Tibial nerve (tissue), 4 donors: ENCODE data around the gene DRC1. TPM values are rescaled to one million over a fixed set of nuclear protein-coding genes. Genes with fewer than 3 reads are reported as not detected.
"Not testable (repeated sequence)": the region's sequence is repeated elsewhere in the genome, so short reads cannot be mapped to it uniquely, and the experiment has no call there.

Experiments
- DNase-seq, 2 donors: peaks; one replicate each; pipeline ENCODE4 v3.0.0-alpha.2; 2019; ENCODE audit warnings: low spot score in 2 of 2
- H3K27ac ChIP-seq, 4 donors: fragments of 200-600 bp; sonication (generic) in 3 of 4; one replicate each; pipeline ENCODE4 v1.5.1; 2017 to 2019; ENCODE audit warnings: mild to moderate bottlenecking in 1 of 4
- H3K27me3 ChIP-seq, 2 donors: fragments of 200-600 bp; sonication (generic) in 1 of 2; one replicate each; pipeline versions ENCODE4 v1.5.1 to v1.6.0; 2017 to 2019
- H3K36me3 ChIP-seq, 3 donors: fragments of 200-600 bp; sonication (generic); one replicate each; pipeline ENCODE4 v1.5.1; 2018 to 2019
- H3K4me1 ChIP-seq, 4 donors: fragments of 200-600 bp; sonication (generic) in 3 of 4; one replicate each; pipeline ENCODE4 v1.5.1; 2017 to 2019
- H3K4me3 ChIP-seq, 4 donors: fragments of 200-600 bp; sonication (generic) in 3 of 4; one replicate each; pipeline ENCODE4 v1.5.1; 2017 to 2019; ENCODE audit warnings: mild to moderate bottlenecking in 1 of 4, moderate library complexity in 1 of 4
- H3K9me3 ChIP-seq, 4 donors: fragments of 200-600 bp; sonication (generic) in 3 of 4; one replicate each; pipeline ENCODE4 v1.5.1; 2017 to 2019
- EP300 ChIP-seq, 2 donors: sonication (generic); formaldehyde crosslinking; IDR thresholded peaks; one replicate each; pipeline ENCODE4 v1.6.1; 2017; ENCODE audit warnings: antibody characterized with exemption in 2 of 2, mild to moderate bottlenecking in 1 of 2
- POLR2A ChIP-seq, 2 donors: fragments of 450-650 bp; IDR thresholded peaks; one replicate each; pipeline ENCODE4 v1.6.1; 2017; ENCODE audit warnings: antibody characterized with exemption in 2 of 2, mild to moderate bottlenecking in 2 of 2, moderate library complexity in 2 of 2
- WGBS, 2 donors: methylation state at CpG; one replicate each; pipeline ENCODE4 v1.1.5; 2018; 5-methylcytosine and 5-hydroxymethylcytosine counted together
- total RNA-seq, 4 donors: library from RNA; depleted of rRNA; stranded (reverse); fragments of >200 nt; gene quantifications; one replicate each; pipeline ENCODE4 v1.1.0, GENCODE V29; 2016
- TF ChIP-seq, protein P1 (sequence below), 5 experiments: fragments of 200-600 bp in 3 of 5; fragments of 450-650 bp in 2 of 5; sonication (generic) in 3 of 5; IDR thresholded peaks; one replicate each; pipeline ENCODE4 v1.5.1; 2016 to 2019; ENCODE audit warnings: antibody characterized with exemption in 5 of 5, mild to moderate bottlenecking in 3 of 5, moderate library complexity in 2 of 5

Gene DRC1
- total RNA-seq, 4 donors from 2014 or later, result 0.22 to 5.7 (median 1.7) TPM

DNA sequence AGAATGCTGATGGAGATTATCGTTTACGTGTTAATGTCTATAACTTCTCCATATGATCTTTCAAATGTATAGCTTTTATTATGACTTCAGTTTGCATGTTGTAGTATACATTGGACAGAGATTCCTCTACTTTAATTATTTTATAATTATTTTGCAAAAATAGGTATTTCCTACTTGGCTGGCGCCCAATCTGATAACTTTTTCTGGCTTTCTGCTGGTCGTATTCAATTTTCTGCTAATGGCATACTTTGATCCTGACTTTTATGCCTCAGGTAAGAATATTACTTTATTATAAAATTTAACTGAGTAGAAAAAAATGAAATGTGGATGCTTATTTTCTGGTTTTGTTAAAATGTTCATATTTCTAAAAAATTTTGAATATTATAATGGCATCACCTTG lies 37.1 kb upstream of the DRC1 start:
- WGBS, 2 donors, result 93 to 97% methylated on average over 4 of the region's 4 CpGs
- no peak for TF ChIP-seq POLR2A (IDR thresholded peaks at IDR 0.05)
- TF ChIP-seq EP300 (IDR thresholded peaks at IDR 0.05), result no peak
- TF ChIP-seq, protein P1, sequence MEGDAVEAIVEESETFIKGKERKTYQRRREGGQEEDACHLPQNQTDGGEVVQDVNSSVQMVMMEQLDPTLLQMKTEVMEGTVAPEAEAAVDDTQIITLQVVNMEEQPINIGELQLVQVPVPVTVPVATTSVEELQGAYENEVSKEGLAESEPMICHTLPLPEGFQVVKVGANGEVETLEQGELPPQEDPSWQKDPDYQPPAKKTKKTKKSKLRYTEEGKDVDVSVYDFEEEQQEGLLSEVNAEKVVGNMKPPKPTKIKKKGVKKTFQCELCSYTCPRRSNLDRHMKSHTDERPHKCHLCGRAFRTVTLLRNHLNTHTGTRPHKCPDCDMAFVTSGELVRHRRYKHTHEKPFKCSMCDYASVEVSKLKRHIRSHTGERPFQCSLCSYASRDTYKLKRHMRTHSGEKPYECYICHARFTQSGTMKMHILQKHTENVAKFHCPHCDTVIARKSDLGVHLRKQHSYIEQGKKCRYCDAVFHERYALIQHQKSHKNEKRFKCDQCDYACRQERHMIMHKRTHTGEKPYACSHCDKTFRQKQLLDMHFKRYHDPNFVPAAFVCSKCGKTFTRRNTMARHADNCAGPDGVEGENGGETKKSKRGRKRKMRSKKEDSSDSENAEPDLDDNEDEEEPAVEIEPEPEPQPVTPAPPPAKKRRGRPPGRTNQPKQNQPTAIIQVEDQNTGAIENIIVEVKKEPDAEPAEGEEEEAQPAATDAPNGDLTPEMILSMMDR (IDR thresholded peaks at IDR 0.05), result no peak
- H3K36me3 ChIP-seq, result peaks cover 0 to 21% (median 0%) of the 10 kb centered on the region in 3 donors
- H3K4me1 ChIP-seq, result no peaks in the 10 kb centered on the region
- no peaks in the 10 kb centered on the region for H3K9me3 ChIP-seq
- no peak for DNase-seq
- H3K27me3 ChIP-seq, result no peaks in the 10 kb centered on the region
- no peak overlapping the region for H3K27ac ChIP-seq
- H3K4me3 ChIP-seq, result no peak overlapping the region

DNA sequence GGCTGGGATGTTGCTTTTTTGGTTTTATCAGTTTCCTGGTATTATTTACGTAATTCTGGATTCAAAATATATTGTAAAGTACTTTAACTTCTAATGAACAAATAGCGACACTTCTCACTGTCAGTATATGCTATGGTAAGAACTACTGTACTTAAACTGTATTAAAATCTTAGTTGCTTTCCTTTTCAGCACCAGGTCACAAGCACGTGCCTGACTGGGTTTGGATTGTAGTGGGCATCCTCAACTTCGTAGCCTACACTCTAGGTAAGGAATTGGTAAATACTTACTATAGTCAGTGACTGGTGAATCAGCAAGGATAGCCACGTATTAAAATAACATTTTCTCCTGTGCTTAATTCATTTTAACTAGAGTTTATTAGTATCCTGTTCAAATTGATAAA lies 34.8 kb upstream of the DRC1 start:
- no peaks in the 10 kb centered on the region for H3K4me1 ChIP-seq

DNA sequence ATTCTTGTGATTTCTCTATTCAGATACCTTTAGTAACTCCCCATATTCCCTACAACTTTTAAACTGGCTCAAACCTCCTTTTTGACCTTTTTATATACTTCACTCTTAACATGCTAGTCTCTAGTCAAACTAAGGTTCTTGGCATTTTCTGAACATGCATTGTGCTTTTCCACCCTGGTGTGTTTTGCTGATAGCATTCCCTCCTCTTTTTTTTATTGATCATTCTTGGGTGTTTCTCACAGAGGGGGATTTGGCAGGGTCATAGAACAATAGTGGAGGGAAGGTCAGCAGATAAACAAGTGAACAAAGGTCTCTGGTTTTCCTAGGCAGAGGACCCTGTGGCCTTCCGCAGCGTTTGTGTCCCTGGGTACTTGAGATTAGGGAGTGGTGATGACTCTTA lies 32.1 kb upstream of the DRC1 start:
- H3K27ac ChIP-seq, H3K4me1 ChIP-seq, DNase-seq, H3K27me3 ChIP-seq, H3K4me3 ChIP-seq, H3K9me3 ChIP-seq: not testable (repeated sequence)
- H3K36me3 ChIP-seq, result peaks cover 0 to 45% (median 0%) of the 10 kb centered on the region in 3 donors
- 43 to 58% methylated on average over 2 of the region's 2 CpGs for WGBS, 2 donors

More for the DNA sequence above, 34.8 kb upstream of the DRC1 start:
- H3K4me3 ChIP-seq, result no peak overlapping the region
- 89 to 90% methylated on average over 5 of the region's 5 CpGs for WGBS, 2 donors
- TF ChIP-seq, protein P1 (IDR thresholded peaks at IDR 0.05), result no peak
- no peak for TF ChIP-seq POLR2A (IDR thresholded peaks at IDR 0.05)
- TF ChIP-seq EP300 (IDR thresholded peaks at IDR 0.05), result no peak
- peaks cover 0 to 24% (median 0%) of the 10 kb centered on the region in 3 donors for H3K36me3 ChIP-seq
- no peaks in the 10 kb centered on the region for H3K9me3 ChIP-seq
- no peaks in the 10 kb centered on the region for H3K27me3 ChIP-seq
- DNase-seq, result no peak
- H3K27ac ChIP-seq, result no peak overlapping the region

DNA sequence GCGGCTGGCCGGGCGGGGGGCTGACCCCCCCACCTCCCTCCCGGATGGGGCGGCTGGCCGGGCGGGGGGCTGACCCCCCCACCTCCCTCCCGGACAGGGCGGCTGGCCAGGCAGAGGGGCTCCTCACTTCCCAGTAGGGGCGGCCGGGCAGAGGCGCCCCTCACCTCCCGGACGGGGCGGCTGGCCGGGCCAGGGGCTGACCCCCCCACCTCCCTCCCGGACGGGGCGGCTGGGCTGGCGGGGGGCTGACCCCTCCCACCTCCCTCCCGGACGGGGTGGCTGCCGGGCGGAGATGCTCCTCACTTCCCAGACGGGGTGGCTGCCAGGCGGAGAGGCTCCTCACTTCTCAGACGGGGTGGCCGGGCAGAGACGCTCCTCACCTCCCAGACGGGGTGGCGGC lies 30.8 kb upstream of the DRC1 start:
- not testable (repeated sequence) for H3K27me3 ChIP-seq, H3K4me1 ChIP-seq, H3K4me3 ChIP-seq, H3K9me3 ChIP-seq, DNase-seq, H3K27ac ChIP-seq
- WGBS, 2 donors, result 92% methylated on average over 5 of the region's 31 CpGs; no CpG with 5 or more reads in 1 of the 2 donors
- H3K36me3 ChIP-seq, result peaks cover 0 to 57% (median 0%) of the 10 kb centered on the region in 3 donors

DNA sequence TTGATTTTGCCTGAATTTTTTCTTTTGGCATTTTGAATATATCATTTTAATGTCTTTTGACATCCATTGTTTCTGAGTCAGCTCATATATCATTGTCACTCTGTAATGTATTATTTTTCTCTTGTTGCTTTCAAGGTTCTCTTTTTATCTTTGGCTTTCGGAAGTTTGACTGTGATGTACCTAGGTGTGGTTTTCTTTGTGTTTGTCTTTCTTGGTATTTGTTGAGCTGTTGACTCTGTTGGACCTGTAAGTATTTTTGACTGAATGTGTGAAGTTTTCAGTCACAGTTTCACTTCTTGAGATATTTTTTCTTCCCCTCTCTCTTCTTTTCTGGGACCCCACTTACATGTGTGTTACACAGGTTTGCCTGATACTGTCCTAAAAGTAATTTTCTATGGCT lies 24.9 kb upstream of the DRC1 start:
- H3K4me1 ChIP-seq, result no peaks in the 10 kb centered on the region
- H3K4me3 ChIP-seq, result no peak overlapping the region
- DNase-seq, result no peak
- H3K9me3 ChIP-seq, result no peaks in the 10 kb centered on the region
- WGBS, 2 donors, result 91 to 100% methylated on average over 1 of the region's 1 CpG
- no peaks in the 10 kb centered on the region for H3K27me3 ChIP-seq
- TF ChIP-seq, protein P1 (IDR thresholded peaks at IDR 0.05), result no peak
- TF ChIP-seq POLR2A (IDR thresholded peaks at IDR 0.05), result no peak
- TF ChIP-seq EP300 (IDR thresholded peaks at IDR 0.05), result no peak
- H3K27ac ChIP-seq, result no peak overlapping the region
- peaks cover 0 to 64% (median 0%) of the 10 kb centered on the region in 3 donors for H3K36me3 ChIP-seq

DNA sequence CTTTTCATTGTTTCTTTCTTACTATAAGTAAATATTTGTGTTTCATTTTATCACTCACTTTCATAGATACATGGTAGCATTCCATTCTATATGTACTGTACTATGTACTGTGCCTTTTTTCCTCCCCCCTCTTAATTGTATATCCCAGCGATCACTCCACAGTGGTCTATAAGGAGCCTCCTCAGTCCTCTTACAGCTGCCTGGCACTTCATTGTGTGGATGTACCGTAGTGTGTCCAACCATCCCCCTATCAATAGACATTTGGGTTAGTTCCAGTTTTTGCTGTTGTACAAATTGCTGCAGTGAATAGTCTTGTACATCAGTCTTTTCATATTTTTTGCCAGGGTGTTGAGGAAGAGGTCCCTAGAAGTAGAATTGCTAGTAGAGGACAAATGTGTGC lies 21.4 kb upstream of the DRC1 start:
- peaks cover 0 to 48% (median 0%) of the 10 kb centered on the region in 3 donors for H3K36me3 ChIP-seq
- no peak overlapping the region for H3K27ac ChIP-seq
- DNase-seq, result no peak
- TF ChIP-seq POLR2A (IDR thresholded peaks at IDR 0.05) (no peak), EP300 (IDR thresholded peaks at IDR 0.05) (no peak)
- WGBS, 2 donors, result 68 to 85% methylated on average over 2 of the region's 2 CpGs
- no peak overlapping the region for H3K4me3 ChIP-seq
- H3K9me3 ChIP-seq, result no peaks in the 10 kb centered on the region
- H3K4me1 ChIP-seq, result no peaks in the 10 kb centered on the region
- H3K27me3 ChIP-seq, result no peaks in the 10 kb centered on the region

DNA sequence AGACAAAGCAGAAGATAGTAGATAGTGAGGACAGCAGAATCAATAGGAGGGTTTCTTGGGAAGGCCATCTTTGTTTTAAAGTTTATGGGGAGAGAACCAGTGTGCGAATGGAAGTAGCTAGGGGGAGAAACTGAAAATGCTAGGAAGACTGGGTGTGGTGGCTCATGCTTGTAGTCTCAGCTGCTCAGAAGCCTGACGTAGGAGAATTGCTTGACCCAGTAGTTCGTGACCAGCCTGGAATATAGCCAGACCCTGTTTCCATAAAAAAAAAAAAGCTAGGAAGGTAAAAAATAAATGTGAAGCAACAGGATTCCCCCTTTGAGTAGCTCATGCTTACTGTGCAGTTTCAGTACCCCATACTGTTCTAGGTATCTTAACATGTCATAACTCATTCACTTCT lies 19.2 kb upstream of the DRC1 start:
- TF ChIP-seq POLR2A (IDR thresholded peaks at IDR 0.05) (no peak), EP300 (IDR thresholded peaks at IDR 0.05) (no peak)
- TF ChIP-seq, protein P1 (IDR thresholded peaks at IDR 0.05), result no peak
- Histone ChIP-seq H3K4me1 (no peaks in the 10 kb centered on the region), H3K9me3 (no peaks in the 10 kb centered on the region), H3K27ac (no peak overlapping the region), H3K27me3 (no peaks in the 10 kb centered on the region), H3K36me3 (peaks cover 0 to 33% (median 0%) of the 10 kb centered on the region in 3 donors), H3K4me3 (no peak overlapping the region)
- no peak for DNase-seq
- 69 to 71% methylated on average over 3 of the region's 3 CpGs for WGBS, 2 donors
